HK-2 (cell line): ENCODE measurements around the gene ADIPOR2.

ENCODE experiments used
- DNase-seq: peaks from one replicate; pipeline ENCODE4 v3.0.0-alpha.2; 2018; ENCODE audit not compliant: unreplicated experiment

The ADIPOR2 gene

GRCh38 chr12:1737652-1738286 lies 46.9 kb downstream of the ADIPOR2 start:
- no peak for DNase-seq

- no peak for DNase-seq
Observed at GRCh38 chr12:1738446-1738845, 47.6 kb downstream of the ADIPOR2 start.

- no peak for DNase-seq
Observed at GRCh38 chr12:1739368-1739767, 48.5 kb downstream of the ADIPOR2 start.

- no peak for DNase-seq
Observed at GRCh38 chr12:1740161-1740948, 49.5 kb downstream of the ADIPOR2 start.

- no peak for DNase-seq
Observed at GRCh38 chr12:1741154-1741949, 50.5 kb downstream of the ADIPOR2 start.

GRCh38 chr12:1744932-1745331 lies 54.1 kb downstream of the ADIPOR2 start:
- no peak for DNase-seq

- DNase-seq = no peak
Observed at GRCh38 chr12:1747609-1748008, 56.7 kb downstream of the ADIPOR2 start.

GRCh38 chr12:1749019-1749418 lies 58.1 kb downstream of the ADIPOR2 start:
- no peak for DNase-seq

GRCh38 chr12:1750300-1750699 lies 59.4 kb downstream of the ADIPOR2 start:
- DNase-seq = no peak

- DNase-seq = no peak
Observed at GRCh38 chr12:1758376-1758775, 67.5 kb downstream of the ADIPOR2 start.

- no peak for DNase-seq
Observed at GRCh38 chr12:1758887-1759286, 68.0 kb downstream of the ADIPOR2 start.

- peak; percentile 48 for DNase-seq
Observed at GRCh38 chr12:1760566-1761382, 69.9 kb downstream of the ADIPOR2 start.

GRCh38 chr12:1761857-1762256 lies 71.0 kb downstream of the ADIPOR2 start:
- DNase-seq = no peak

GRCh38 chr12:1763153-1763552 lies 72.3 kb downstream of the ADIPOR2 start:
- DNase-seq = no peak

GRCh38 chr12:1766110-1766509 lies 75.2 kb downstream of the ADIPOR2 start:
- no peak for DNase-seq

GRCh38 chr12:1767407-1768090 lies 76.7 kb downstream of the ADIPOR2 start:
- no peak for DNase-seq

- DNase-seq = no peak
Observed at GRCh38 chr12:1768615-1769014, 77.7 kb downstream of the ADIPOR2 start.

- DNase-seq = no peak
Observed at GRCh38 chr12:1769809-1770494, 79.1 kb downstream of the ADIPOR2 start.

GRCh38 chr12:1773937-1774655 lies 83.2 kb downstream of the ADIPOR2 start:
- DNase-seq = no peak
